MCF 10A (cell line): ENCODE data around the gene ORM2. TPM values are rescaled to one million over a fixed set of nuclear protein-coding genes. Genes with fewer than 3 reads are reported as not detected.

ENCODE experiments used
- BruUV-seq: library from RNA; stranded (reverse); fragments of 400-500 nt; replicated peaks from 2 replicates; lab custom pipeline; 2021; lab: Mats Ljungman, UMichigan
- CTCF ChIA-PET: fragments of 300-600 bp; sonication (Branson Sonifier 250); formaldehyde crosslinking; extraction: SDS; loops from one replicate; lab custom pipeline; 2021; ENCODE audit warnings: antibody characterized with exemption, inconsistent platforms; lab: Yijun Ruan, JAX
- POLR2A ChIA-PET: fragments of 300-600, 350-650 bp; sonication (Branson Sonifier 250); formaldehyde crosslinking; extraction: SDS; loops from one replicate; lab custom pipeline; 2020; ENCODE audit warnings: antibody characterized with exemption, inconsistent platforms; lab: Yijun Ruan, JAX
- DNase-seq: peaks from one replicate; pipeline ENCODE4 v3.0.0-alpha.2; 2018; ENCODE audit not compliant: unreplicated experiment
- H3K27ac Mint-ChIP-seq: one replicate; pipeline ENCODE4 v1.8.0; 2022; ENCODE audit warnings: mild to moderate bottlenecking, low read depth, mixed read lengths; ENCODE audit not compliant: unreplicated experiment
- H3K27me3 Mint-ChIP-seq: one replicate; pipeline ENCODE4 v1.8.0; 2022; ENCODE audit warnings: mixed read lengths; ENCODE audit not compliant: insufficient read depth, unreplicated experiment
- H3K36me3 Mint-ChIP-seq: one replicate; pipeline ENCODE4 v1.8.0; 2022; ENCODE audit warnings: mild to moderate bottlenecking, moderate library complexity, mixed read lengths; ENCODE audit not compliant: insufficient read depth, unreplicated experiment
- H3K4me1 Mint-ChIP-seq: one replicate; pipeline ENCODE4 v1.8.0; 2022; ENCODE audit warnings: mixed read lengths; ENCODE audit not compliant: insufficient read depth, unreplicated experiment
- H3K4me3 Mint-ChIP-seq: one replicate; pipeline ENCODE4 v1.8.0; 2022; ENCODE audit warnings: mild to moderate bottlenecking, moderate library complexity, mixed read lengths; ENCODE audit not compliant: unreplicated experiment
- H3K9me3 Mint-ChIP-seq: one replicate; pipeline ENCODE4 v1.8.0; 2022; ENCODE audit warnings: mixed read lengths; ENCODE audit not compliant: unreplicated experiment
- intact Hi-C: fragments of 100-400 bp; cut with micrococcal nuclease; formaldehyde crosslinking; loops from 2 replicates; pipeline ENCODE4 v1.14.1; 2022
- total RNA-seq: library from RNA; stranded (reverse); gene quantifications from 2 replicates; pipeline ENCODE4 v1.2.3, GENCODE V29; 2022
- TF ChIP-seq, protein P1 (sequence below): fragments of 200-600 bp; IDR thresholded peaks from one replicate; pipeline ENCODE4 v1.8.0; 2022; ENCODE audit warnings: antibody characterized with exemption, mild to moderate bottlenecking; ENCODE audit not compliant: unreplicated experiment

Gene ORM2
- total RNA-seq, 1 experiment from 2014 or later: not detected

DNA sequence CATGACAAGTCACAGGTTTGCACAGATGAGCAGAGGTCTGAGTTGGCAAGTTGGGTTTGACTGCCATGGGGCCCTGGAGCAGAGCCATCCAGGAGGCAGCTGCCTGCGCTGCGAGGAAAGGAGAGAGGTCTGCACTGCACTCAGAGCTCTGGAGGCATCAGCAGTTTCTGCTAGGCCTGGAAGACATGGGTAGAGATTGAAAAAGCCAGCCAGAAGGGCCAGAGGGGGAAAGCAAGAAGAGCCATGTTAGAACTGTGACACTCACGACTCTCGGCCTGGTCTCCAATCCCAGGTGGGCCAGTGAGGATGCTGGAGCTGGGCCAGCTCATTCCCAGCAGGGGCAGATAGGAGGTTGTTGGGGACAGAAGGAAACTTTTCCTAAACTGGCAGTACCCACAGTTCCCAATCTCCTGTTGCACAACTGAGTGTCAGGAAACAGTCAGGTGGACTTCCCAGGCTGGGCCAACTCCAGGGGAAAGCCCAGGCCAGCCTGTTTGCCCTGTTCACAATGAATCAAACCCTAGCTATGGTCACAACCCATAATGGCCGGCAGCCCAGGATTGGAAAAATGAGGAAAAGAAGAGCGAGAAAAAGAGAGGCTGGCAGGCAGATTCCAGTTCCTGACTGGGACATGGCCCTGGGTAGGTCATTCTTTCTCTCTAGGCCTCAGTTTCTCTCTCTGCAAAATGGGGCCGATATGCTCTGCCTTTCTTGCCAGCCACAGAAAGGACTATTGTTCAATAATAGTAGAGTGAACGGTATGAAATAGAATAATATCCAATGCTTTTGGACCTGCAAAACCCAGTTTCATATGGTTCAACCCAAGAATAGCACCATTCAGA is 14.6 kb upstream of the ORM2 start:
- Mint-ChIP-seq H3K27me3 (no peaks in the 10 kb centered on the region), H3K9me3 (no peaks in the 10 kb centered on the region), H3K4me3 (no peak overlapping the region), H3K27ac (no peak overlapping the region), H3K36me3 (no peaks in the 10 kb centered on the region), H3K4me1 (peaks cover 13% of the 10 kb centered on the region)
- CTCF ChIA-PET: interaction anchor here (0.8 to 1.5 kb wide), 3 partner anchors 23 to 233 kb away, joined by 3 to 7 read pairs (median 4); no protein-coding TSS in a partner anchor
- peak; percentile 26 for DNase-seq
- POLR2A ChIA-PET: no interaction called here
- BruUV-seq: no TSS peak
- TF ChIP-seq, protein P1, sequence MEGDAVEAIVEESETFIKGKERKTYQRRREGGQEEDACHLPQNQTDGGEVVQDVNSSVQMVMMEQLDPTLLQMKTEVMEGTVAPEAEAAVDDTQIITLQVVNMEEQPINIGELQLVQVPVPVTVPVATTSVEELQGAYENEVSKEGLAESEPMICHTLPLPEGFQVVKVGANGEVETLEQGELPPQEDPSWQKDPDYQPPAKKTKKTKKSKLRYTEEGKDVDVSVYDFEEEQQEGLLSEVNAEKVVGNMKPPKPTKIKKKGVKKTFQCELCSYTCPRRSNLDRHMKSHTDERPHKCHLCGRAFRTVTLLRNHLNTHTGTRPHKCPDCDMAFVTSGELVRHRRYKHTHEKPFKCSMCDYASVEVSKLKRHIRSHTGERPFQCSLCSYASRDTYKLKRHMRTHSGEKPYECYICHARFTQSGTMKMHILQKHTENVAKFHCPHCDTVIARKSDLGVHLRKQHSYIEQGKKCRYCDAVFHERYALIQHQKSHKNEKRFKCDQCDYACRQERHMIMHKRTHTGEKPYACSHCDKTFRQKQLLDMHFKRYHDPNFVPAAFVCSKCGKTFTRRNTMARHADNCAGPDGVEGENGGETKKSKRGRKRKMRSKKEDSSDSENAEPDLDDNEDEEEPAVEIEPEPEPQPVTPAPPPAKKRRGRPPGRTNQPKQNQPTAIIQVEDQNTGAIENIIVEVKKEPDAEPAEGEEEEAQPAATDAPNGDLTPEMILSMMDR: no peak
- intact Hi-C loops: no loop called here

DNA sequence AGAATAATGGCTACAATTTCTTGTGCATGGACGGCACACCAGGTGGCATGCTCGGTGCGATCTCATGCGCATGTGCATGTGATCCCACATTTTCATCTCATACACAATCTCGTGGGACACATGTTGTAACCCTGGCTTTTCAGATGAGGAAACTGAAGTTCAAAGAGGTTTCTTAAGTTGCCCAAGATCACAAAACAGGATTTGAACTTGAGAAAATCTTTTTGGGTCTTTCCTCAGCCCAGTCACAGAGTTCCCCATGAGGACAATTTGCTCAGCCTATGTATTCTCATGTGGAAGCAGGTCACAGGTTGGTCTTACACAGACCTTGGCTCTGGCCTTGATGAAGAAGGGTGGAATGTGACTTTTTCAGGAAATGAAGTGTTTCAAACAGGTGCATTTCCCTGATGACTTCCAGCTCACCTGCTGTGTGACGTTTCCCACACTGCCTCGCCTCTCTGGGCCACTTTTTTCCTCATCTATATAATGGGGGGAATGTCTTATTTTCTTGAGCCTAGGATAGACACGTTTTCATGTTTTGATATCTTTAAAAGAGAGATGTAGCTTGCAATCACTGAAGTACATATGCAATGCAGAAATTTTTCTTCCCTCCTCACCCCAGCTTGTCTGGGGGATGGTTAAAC is 13.8 kb upstream of the ORM2 start:
- Mint-ChIP-seq H3K27ac (no peak overlapping the region), H3K27me3 (no peaks in the 10 kb centered on the region), H3K36me3 (no peaks in the 10 kb centered on the region), H3K9me3 (no peaks in the 10 kb centered on the region), H3K4me3 (no peak overlapping the region), H3K4me1 (peaks cover 13% of the 10 kb centered on the region)
- ChIA-PET POLR2A (no interaction called here), CTCF (interaction anchor here (0.5 kb wide), 1 partner anchor 374 kb away, joined by 3 read pairs; no protein-coding TSS in a partner anchor)
- no peak for DNase-seq
- BruUV-seq: no TSS peak
- TF ChIP-seq, protein P1: no peak
- intact Hi-C loops: no loop called here

DNA sequence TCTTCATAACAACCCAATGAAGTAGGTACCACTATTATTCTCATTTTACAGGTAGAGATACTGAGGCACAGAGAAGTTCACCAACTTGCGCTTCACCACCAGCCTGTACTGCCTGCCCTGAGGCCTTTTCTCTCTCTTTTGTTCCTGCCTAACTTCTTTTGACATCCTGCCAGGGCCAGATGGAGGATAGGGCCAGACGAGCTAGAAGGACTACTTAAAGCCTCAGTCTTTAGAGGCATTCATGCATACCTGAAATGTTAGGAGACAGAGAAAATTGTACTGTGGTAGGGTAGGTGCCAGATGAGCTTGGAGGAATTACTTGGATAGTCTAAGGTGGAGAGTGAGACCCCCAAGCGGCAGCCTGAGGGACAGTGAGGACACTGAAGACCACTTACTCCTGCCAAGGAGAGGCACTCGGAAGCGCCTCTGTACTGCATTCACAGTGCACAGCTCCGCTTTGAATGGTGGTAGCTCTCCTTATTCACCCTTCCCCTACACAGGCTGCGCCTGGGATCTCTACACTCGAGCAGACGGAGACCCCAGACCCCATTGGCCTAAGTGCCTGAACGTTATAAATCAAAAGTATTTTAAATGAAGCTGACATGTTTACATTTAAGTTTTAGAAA is 13.0 kb upstream of the ORM2 start:
- CTCF ChIA-PET: interaction anchor here (0.5 to 1.0 kb wide), 4 partner anchors 22 to 375 kb away, joined by 3 to 4 read pairs (median 3); partner anchors contain the start of gene COL27A1

More for the DNA sequence above, 13.0 kb upstream of the ORM2 start:
- TF ChIP-seq, protein P1: no peak
- Mint-ChIP-seq H3K27ac (no peak overlapping the region), H3K9me3 (no peaks in the 10 kb centered on the region), H3K4me3 (no peak overlapping the region), H3K27me3 (no peaks in the 10 kb centered on the region), H3K36me3 (no peaks in the 10 kb centered on the region), H3K4me1 (peaks cover 13% of the 10 kb centered on the region)
- BruUV-seq: no TSS peak
- POLR2A ChIA-PET: no interaction called here
- intact Hi-C loops: no loop called here
- no peak for DNase-seq
